Activated effector memory CD4-positive, alpha-beta T cell treated with Interleukin-2 at 50 U/mL for 16 hours (primary cell): ENCODE results near the gene RAI14.
"Not testable (repeated sequence)": the region's sequence is repeated elsewhere in the genome, so short reads cannot be mapped to it uniquely, and the experiment has no call there.

ENCODE experiments used
- DNase-seq: peaks from one replicate; pipeline ENCODE4 v3.0.0-alpha.2; 2020

The RAI14 gene

GRCh38 chr5:34778091-34778850, 122.1 kb downstream of the RAI14 start:
- no peak for DNase-seq

- not testable (repeated sequence) for DNase-seq
Observed at GRCh38 chr5:34783892-34784291, 127.8 kb downstream of the RAI14 start.

- no peak for DNase-seq
Observed at GRCh38 chr5:34787035-34787434, 130.9 kb downstream of the RAI14 start.

GRCh38 chr5:34789021-34789531, 132.9 kb downstream of the RAI14 start:
- DNase-seq = no peak

DNA sequence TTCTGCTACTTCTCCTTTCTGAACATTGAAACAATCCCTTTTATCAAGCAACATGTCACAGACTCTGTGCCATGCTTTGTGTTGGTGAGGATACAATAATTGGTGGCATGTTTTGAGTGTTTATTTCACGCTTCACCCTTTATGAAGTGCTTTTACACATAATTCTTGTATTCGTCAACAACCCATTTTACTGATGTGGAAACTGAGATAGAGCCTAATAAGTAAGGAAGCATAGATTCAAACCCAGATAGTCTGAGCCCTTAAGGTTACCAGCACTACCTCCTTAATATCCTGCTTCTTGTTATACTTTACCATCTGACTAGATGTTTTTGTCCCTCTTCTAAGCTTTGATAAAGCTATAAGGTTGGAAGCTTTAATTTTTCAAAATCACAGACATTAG, 133.5 kb downstream of the RAI14 start:
- DNase-seq = no peak

DNA sequence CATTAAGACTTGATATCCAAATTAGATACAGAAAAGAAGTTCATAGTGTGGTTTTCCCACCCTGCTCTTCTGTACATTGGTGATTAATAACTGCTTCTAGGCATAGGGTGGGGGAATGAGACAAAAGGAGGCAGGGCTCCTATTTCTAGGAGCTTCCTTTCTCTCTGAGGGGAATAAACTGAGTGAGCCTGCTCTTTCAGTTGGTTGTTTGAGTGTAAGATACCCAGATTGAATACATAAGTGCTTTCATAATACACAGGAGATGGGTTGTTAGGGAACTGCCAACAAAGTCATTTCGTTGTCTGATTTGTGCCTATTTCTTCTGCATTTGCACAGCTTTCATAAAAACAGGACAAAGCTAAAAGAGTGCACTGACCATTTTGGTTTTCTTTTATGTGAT, 133.9 kb downstream of the RAI14 start:
- no peak for DNase-seq

GRCh38 chr5:34791761-34792244, 135.7 kb downstream of the RAI14 start:
- no peak for DNase-seq

DNA sequence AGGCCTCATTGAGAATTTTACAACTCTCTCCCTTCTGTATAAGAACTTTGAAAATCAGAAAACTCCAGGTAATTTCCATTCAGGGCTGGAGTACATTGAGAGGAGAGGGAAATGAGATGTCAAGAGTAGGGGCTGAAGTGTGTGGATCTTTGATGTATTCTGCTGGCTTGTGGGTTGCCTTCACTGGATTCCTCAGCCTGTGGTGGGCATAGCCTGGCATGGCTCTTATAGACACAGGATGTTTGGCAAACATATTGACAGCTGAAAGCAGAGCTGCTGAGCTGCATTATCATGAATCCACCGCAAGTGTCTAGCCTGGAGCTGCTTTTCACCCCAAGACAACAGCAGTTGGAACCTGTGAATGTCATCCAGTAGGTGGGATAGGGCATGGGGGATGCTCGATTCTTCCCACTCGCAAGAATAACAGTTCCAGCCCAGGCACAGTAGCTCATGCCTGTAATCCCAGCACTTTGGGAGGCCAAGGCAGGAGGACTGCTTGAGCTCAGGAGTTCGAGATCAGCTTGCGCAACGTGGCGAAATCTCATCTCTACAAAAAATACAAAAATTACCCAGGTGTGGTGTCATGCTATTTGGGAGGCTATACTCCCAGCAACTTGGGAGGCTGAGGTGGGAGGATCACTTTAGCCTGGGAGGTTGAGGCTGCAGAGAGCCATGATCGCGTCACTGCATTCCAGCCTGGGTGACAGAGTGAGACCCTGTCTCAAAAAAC, 146.9 kb downstream of the RAI14 start:
- DNase-seq = no peak

DNA sequence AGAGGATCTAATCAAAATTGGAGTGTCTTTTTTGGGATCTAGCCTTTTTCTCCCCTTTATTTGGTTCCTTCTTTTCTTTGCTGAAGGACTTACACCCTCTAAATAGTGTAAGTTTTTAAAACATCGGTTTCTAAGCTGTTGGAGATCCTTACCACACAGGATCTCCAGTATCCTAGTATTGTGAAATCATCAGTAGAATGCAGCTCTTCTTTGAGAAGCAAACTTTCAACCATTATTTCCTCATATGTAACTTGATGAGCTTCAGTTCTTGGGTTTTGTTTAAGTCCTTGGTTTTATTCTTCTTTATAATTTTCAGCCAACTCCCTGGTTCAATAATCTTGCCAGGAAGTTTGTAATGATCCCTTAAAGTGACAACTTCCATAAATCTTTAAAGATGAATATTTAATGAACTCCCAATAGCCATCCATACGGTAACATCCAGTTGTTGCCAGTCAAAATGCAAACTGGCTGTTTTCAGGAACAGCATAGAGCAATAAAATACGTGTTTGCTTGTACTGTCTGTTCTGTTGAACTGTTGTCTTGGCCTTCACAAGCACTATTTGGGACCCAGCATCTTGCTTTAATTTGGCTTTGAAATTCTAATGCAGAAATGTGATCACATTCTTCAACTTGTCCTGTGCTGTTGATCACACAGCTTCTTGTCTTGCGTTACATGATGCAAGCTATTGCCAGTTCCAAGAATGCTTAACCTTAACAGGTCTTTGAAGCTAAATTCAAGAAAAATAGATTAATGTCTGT, 148.0 kb downstream of the RAI14 start:
- DNase-seq = no peak

- no peak for DNase-seq
Observed at GRCh38 chr5:34804913-34805312, 148.8 kb downstream of the RAI14 start.

DNA sequence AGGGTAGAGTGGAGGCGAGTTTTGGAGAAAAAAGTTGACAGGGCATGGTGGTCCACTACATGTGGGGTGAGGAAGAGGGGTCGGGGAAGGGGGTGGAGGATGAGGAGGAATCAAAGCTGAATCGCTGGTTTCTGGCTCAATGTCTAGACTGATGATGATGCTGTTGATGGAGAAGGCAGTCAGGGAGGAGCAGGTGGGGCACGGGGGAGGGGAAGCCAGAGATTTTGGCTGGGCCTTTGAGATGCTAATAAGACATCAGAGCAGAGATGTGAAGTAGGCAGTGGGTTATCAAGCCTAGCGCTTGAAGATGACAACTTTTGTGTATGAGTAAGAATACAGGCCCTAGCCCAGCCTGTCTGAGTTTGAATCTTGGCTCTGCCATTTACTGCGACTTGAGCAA, 150.4 kb downstream of the RAI14 start:
- DNase-seq = no peak

DNA sequence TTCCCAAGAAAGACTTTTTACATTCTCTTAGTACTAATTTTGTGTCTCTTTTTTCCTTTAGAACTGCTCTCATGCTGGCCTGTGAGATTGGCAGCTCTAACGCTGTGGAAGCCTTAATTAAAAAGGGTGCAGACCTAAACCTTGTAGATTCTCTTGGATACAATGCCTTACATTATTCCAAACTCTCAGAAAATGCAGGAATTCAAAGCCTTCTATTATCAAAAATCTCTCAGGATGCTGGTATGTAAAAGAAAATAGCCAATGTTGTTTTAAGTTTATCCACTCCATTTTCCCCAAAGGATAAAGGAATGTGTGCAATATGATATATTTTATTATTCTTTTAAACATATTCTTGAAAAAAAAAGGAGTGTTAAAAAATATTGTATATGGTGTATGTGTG, 155.6 kb downstream of the RAI14 start:
- DNase-seq = no peak

DNA sequence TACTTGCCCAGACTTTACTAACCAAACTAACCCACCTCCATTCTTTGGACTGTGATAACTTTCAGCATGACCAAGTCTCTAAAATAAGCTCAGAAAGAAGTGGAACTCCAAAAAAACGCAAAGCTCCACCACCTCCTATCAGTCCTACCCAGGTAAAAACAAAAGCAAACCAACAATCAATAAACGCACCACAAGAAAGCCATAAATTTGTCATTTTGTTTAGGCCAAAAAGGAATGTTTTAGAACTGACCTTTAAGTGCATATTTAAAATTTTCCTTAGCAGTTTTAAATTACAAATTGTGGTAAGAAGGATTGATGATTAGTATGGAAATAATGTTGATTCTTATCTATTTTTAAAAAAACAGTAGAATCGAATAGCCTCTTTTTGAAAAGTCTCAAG, 157.4 kb downstream of the RAI14 start:
- DNase-seq = no peak

DNA sequence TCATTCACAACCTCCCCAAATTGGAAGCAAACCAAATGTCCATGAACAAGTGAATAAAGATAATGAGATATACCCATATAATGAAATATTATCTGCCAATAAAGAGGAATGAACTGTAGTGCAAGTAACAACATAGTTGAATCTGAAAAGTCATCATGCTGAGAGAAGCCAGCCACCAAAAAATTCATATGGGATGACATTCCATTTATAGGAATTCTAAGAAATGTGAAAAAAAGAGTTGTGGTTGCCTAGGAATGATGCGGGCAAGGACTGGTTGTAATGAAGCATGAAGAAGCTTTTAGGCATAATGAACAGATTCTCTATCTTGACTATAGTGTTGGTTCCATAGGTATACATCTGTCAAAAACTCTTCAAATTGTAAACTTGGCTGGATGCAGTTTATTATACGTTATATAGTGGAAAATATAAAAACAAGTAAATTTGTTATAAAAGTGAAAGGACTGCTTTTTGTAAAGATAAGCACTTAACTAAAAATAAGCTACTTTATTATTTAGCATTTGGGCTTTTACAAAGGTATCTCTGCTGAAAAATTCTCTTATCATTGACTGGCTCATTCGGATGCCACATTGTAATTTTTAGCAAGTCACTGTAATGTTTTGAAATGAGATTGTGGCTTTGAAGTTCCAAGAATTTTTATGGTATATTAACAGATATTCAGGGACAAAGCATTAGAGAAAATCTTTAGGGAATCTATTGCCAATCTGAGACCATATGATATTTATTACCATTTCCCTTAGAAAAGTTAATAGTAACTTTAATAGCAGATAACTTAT, 161.6 kb downstream of the RAI14 start:
- no peak for DNase-seq

DNA sequence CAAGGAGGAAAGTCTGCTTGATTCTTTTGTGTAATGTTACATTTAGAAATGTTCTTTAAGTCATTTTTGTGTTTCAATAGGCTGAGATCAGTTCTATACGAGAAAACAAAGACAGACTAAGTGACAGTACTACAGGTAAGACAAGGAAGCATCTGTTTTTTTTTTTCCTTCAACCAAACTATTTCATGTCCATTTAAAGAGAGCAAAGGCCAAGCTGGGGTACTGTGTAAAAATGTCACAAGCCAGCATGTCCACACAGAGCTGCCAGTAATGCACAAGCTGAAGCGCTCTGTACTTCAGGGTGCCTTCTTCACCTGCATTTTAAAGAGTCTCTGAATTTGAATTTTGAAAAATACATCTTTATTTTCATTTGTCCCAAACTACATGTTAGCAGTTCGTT, 162.6 kb downstream of the RAI14 start:
- no peak for DNase-seq

DNA sequence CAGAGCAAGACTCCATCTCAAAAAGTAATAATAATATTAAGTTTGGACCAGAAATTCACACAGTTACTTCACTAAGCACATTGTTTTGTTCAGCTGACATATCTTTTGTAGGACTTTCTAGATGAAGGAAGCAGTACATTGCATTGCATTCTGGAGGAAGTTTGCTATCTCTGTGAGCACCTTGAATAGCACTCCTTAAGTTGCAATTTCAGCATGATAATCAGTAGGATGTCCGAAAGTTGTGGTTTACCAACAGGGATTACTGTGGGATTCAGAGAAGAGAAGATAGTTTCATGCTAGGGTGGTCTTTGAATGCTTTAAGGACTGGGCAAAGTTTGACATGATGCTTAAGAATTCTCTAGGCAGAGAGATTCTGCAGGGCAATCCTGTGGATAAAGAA, 164.5 kb downstream of the RAI14 start:
- DNase-seq = no peak

- no peak for DNase-seq
Observed at GRCh38 chr5:34822956-34823715, 167.0 kb downstream of the RAI14 start.

GRCh38 chr5:34826347-34826746, 170.2 kb downstream of the RAI14 start:
- no peak for DNase-seq

- DNase-seq = no peak
Observed at GRCh38 chr5:34827588-34828506, 171.7 kb downstream of the RAI14 start.

DNA sequence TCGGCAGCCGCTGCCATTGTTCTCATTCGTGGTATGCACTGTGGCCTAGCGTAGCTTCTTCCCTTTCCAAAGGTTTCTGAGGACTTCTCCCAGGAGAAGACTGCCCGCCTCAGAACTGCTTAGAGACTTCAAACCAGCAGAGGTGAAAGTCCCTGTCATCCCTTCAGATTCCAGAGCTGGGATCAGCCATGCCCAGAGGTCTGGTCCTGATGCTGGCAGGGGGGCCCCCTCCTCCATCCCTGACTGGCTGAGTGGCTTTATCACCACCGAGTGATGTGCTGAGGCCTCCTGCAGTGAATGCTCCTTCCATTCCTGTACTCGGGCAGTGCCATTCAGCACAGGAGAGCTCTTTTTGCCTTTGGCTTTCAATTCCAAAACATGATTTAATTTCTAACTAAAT, 174.7 kb downstream of the RAI14 start:
- not testable (repeated sequence) for DNase-seq

- DNase-seq = no peak
Observed at GRCh38 chr5:34831303-34831702, 175.2 kb downstream of the RAI14 start.
